ENCODE results near the gene KASH5. TPM values are rescaled to one million over a fixed set of nuclear protein-coding genes. Genes with fewer than 3 reads are reported as not detected.

Gene KASH5
- total RNA-seq, 1 experiment from 2014 or later = not detected

DNA sequence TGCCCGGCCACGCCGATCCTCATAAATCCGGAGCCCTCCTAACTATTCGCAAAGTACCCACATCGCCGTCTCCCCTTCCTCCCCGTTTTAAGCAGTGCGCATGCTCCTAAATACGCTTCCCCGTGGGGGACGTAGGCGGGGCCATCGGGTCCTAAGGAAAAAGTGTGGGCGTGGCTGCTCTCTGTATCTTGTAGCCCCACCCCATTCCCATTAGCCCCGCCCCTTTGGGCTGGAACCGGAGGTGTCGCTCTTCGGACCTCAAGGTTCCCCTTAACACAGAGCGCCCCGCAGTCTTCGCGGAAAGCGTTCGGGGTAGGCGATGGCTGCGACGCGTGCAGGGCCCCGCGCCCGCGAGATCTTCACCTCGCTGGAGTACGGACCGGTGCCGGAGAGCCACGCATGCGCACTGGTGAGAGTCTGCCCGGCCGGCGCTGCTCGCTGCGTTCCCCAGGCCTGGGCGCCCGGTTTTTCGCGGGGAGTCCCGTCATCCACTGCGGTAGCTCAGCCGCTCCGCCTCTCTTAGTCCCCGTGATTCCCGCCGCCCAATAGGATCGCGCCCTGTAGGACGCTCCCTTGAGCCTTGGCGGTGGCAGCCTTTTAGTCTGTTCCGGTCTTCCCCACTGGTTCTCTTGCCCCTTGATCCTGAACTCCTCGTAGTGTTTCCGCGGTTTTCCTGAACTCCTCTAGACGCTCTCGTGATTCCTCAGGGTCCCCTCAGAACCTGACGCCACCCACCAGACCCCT, 65.1 kb downstream of the KASH5 start, which contains the start of gene ALDH16A1:
Gene ALDH16A1, plus strand, starts transcription at position 213 of the 744 bp plus-strand sequence. Its CDS starts 107 bp downstream, at position 320.
- peak within 1 kb of the TSS; percentile 99 to 100 (median 99) for H3K27ac Mint-ChIP-seq
- no peaks in the 10 kb centered on the region for H4K20me1 ChIP-seq (ENCODE audit: control insufficient read depth, insufficient read depth, insufficient read length)
- H2BK15ac ChIP-seq (ENCODE audit: low read depth, low read length) = no peak within 1 kb of the TSS
- H2BK5ac ChIP-seq (ENCODE audit: insufficient read length, low read length) = peak within 1 kb of the TSS; percentile 69
- no peak within 1 kb of the TSS for H2AFZ ChIP-seq (ENCODE audit: low read length)
- H3K9me3 Mint-ChIP-seq = no peaks in the 10 kb centered on the region; a peak in 1 of 5 replicates
- TF ChIP-seq CTCF (conservative IDR thresholded peaks at IDR 0.05) = no peak
- H3K79me2 ChIP-seq (ENCODE audit: insufficient read depth, low read length) = no peaks in the 10 kb centered on the region; the same call in 1 of the 2 replicates
- no peak within 1 kb of the TSS; the same call in 1 of the 2 replicates for H3K4ac ChIP-seq (ENCODE audit: low read depth, low read length)
- H3K79me1 ChIP-seq (ENCODE audit: insufficient read depth, low read depth, low read length, poor library complexity, severe bottlenecking) = peaks cover 7% of the 10 kb centered on the region
- no peak within 1 kb of the TSS for H2BK20ac ChIP-seq (ENCODE audit: low read depth, low read length, poor library complexity, severe bottlenecking)
- peak within 1 kb of the TSS; percentile 96 to 98 for H3K4me3 Mint-ChIP-seq
- peak within 1 kb of the TSS; percentile 72 for H3K4me2 ChIP-seq (ENCODE audit: insufficient read depth, insufficient read length, low read length)
- H3K9ac ChIP-seq (ENCODE audit: extremely low read depth, insufficient read length, low read length) = peak within 1 kb of the TSS; percentile 97
- H3K14ac ChIP-seq (ENCODE audit: insufficient read depth, low read length) = peak within 1 kb of the TSS; percentile 99
- no peak within 1 kb of the TSS for H2BK120ac ChIP-seq (ENCODE audit: low read depth, low read length, poor library complexity, severe bottlenecking)
- no peak within 1 kb of the TSS for H2BK12ac ChIP-seq (ENCODE audit: insufficient read length, low read depth, low read length)
- peaks cover 35 to 47% (median 43%) of the 10 kb centered on the region in 3 experiments for H3K36me3 Mint-ChIP-seq (ENCODE audit: insufficient read depth in 1 of 3, low read depth in 3 of 3)
- H3K23me2 ChIP-seq (ENCODE audit: insufficient read length, low read depth, low read length, poor library complexity, severe bottlenecking) = peaks cover 5% of the 10 kb centered on the region
- peak within 1 kb of the TSS; percentile 48 for H4K91ac ChIP-seq (ENCODE audit: insufficient read length, low read depth, low read length)
- peaks cover 10 to 28% of the 10 kb centered on the region in 2 experiments for H3K4me1 Mint-ChIP-seq
- H3K27me3 Mint-ChIP-seq (ENCODE audit: low read depth) = no peaks in the 10 kb centered on the region; the same call in 1 of the 2 replicates
- H3K56ac ChIP-seq (ENCODE audit: insufficient read length, low read depth, low read length) = no peak within 1 kb of the TSS
- peak; percentile 98 for DNase-seq
- H3K9me3 ChIP-seq (ENCODE audit: control insufficient read depth, low read depth, low read length) = no peaks in the 10 kb centered on the region
- H3T11ph ChIP-seq (ENCODE audit: low read length) = peak within 1 kb of the TSS; percentile 37
- H3K23ac ChIP-seq (ENCODE audit: insufficient read length, low read depth, low read length) = no peak within 1 kb of the TSS
- H2AK5ac ChIP-seq (ENCODE audit: insufficient read length, low read length) = no peak within 1 kb of the TSS
- H4K5ac ChIP-seq (ENCODE audit: insufficient read length, low read depth, low read length) = no peak within 1 kb of the TSS
- no CpG with 5 or more reads among the region's 66 CpGs for WGBS (ENCODE audit: extremely low coverage, insufficient read length, low lambda C conversion rate)
- no peaks in the 10 kb centered on the region for H3K4me1 ChIP-seq (ENCODE audit: insufficient read depth, low read length)
- H3K27me3 ChIP-seq (ENCODE audit: insufficient read depth, low read length) = no peaks in the 10 kb centered on the region
- H3K18ac ChIP-seq (ENCODE audit: insufficient read length, low read depth, low read length) = peak within 1 kb of the TSS; percentile 97
- no peak within 1 kb of the TSS for H4K8ac ChIP-seq (replicated peaks; ENCODE audit: insufficient read length, low read depth, low read length)
- peak within 1 kb of the TSS; percentile 72 for H3K27ac ChIP-seq (ENCODE audit: insufficient read length, low read depth, low read length)
